D341Med (cell line): ENCODE results near the gene GTF2A1L.
"Not testable (repeated sequence)": the region's sequence is repeated elsewhere in the genome, so short reads cannot be mapped to it uniquely, and the experiment has no call there.

Experiments used
- DNase-seq: peaks from one replicate; pipeline ENCODE4 v3.0.0; 2012; ENCODE audit warnings: low spot score

GTF2A1L gene

DNA sequence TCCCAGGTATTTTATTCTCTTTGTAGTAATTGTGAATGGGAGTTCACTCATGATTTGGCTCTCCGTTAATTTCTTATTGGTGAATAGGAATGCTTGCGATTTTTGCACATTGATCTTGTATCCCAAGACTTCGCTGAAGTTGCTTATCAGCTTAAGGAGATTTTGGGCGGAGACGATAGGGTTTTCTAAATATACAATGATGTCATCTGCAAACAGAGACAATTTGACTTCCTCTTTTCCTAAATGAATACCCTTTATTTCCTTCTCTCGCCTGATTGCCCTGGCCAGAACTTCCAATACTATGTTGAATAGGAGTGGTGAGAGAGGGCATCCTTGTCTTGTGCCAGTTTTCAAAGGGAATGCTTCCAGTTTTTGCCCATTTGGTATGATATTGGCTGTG is 86.0 kb downstream of the GTF2A1L start:
- DNase-seq: not testable (repeated sequence)

DNA sequence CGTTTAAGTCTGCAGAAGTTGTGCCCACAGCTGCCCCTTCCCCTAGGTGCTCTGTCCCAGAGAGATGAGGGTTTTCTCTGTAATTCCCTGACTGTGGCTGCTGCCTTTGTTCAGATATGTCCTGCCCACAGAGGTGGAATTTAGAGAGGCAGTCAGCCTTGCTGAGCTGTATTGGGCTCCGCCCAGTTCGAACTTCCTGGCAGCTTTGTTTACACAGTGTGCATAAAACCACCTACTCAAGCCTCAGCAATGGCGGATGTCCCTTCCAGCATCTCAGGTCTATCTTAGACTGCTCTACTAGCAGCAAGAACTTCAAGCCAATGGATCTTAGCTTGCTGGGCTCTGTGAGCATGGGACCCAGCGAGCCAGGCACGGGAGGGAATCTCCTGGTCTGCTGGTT is 89.8 kb downstream of the GTF2A1L start:
- DNase-seq: no peak

DNA sequence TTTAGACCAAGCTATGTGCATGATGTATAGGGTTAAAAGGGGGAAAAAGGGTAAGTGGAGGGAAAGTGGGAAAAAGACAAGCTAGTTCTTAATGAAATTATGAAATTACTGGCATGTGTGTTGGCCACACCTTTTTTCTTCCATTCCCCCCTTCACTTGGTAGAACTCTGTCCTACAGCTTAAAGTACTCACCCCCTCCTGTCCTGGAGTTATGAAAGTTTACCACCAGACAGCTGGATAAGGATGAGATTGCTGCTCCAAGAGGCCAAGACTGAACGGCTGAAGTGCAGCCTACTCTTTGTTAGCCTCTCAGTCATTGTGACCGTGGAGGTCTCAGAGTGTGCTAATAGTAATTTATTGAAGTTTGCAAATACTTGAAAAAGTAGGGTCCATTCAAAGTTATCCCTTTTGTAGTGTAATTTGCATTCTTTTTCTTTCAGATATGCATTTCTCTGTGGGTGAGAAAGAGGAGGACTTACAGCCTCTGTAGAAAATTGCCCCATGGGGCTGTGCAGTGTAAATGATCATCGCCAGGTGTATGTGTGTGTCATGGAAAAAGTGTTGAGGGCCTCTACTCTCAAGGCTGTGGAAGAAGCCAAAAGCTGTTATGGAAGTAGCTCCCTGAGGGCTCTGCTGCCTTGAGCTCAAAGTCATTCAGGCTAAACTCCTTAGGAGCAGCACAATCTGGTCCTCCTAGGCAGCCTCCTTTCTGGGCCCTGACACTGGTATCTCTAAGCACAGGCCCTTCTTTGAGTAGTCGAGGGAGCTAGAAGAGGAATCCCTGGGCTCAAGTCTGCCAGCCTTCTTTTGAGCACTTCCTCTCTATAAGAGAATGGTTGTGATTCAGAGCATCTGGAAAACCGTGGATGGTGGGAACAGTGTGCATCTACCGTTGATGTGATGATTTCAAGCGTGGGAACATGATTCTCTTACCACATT is 91.7 kb downstream of the GTF2A1L start:
- no peak for DNase-seq

DNA sequence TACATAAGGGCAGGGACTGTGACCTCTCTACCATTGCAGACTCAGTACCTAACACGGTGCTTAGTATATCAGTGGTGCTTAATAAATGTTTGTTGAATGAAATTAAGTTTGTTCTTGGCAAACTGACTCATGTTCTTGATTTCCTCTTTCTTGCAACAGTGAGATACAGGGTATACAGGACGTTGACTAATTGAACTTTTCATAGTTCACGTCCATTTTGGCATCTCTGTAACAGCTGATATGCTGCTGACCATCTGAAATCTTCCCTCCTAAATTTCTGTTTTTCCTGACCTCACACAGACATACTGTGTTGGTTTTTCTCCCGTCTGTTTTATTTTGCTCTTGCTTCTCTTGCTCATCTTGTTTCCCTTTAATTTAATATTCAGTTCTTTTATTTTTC is 93.7 kb downstream of the GTF2A1L start:
- DNase-seq: no peak

DNA sequence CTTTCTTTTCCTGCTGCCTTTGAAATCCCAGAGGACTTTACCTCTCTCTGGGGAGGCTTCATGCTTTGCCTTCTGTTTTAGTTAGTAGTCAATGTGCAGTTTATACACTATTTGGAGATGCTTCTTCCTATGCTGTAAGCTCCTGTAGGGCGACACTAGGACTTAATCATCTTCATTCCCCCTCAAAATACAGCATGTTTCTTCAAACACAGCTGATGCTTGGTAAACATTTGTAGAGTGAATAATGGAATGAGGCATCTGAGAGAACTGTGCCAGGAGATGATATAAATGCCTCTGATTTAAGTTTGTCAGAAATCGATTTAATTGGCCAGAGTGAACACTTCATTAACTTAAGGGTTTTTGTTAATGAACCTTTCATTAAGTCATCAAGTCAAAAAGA is 94.5 kb downstream of the GTF2A1L start:
- no peak for DNase-seq

DNA sequence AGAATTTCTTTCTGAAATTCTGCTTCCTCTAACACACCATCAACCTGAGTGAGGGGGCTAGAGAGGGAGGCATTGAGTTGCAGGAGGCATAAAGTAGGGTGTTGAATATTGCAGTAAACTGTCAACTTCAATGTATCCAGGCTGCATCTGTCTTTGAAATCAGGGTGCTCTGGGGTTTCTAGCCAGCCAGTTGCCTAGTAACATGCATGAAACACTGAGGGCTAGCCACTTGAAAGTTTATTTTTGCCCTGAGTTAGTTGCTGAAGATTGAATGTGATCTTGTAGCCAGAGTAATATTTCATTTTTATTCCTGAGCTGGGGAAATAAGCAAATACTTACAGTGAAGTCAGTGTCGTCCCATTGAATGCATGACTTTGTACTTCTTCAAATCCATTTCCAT is 96.0 kb downstream of the GTF2A1L start:
- DNase-seq: no peak

DNA sequence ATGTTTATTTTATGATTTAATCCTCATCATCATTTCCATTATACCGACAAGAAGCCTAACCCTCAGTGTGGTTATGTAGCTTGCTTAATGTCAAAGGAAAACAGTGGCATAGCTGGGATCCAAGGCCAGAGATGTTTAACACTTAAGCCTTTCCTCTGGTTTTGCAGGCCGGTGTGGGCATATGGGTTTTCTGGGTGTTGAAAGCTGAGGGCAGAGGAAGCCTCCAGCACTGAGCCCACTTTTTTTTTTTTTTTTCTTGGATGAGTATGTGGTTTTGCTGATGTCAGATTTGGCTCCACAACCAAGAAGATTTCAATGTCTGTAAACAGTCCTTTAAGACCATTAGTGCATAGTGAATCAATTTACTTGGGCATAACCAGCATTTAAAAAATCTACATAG is 96.6 kb downstream of the GTF2A1L start:
- no peak for DNase-seq

DNA sequence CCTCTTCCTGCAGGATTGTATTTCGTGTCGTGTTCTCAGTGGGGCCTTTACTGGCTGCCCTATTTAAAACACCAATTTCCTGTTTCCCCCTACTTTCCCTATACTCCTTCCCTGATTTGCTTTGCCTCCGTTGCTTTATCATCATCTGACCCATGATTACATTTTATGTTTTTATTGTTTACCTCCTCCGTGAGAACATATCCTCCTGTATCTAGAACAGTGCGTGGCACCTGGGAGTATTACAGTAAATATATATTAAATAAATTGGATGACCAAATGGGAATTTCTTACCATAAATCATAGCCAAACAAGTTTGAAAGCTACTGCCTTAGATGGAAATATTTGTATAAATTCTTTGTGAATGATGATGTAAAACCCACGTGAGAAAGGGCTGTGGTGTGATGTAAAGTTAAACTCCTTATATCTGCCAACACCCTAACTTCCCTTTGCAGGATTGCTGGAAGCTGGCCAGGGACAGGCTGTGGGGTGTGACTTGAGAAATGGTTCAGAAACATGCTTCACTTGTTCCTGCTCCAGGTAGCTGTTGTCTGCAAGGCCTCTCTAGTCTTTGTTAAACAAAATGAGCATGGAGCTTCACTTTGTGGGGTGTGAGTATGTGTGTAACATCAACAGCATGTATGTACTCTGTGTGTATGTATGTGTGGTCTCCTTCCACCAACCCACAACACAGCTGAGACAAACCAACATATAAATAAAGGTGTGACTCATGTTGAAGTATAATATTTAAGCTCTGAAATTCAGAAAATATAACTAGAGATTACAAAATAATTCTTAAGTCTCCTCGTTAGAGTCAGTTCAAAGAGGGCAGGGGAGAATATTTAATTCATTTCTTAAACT is 97.6 kb downstream of the GTF2A1L start:
- DNase-seq: no peak

DNA sequence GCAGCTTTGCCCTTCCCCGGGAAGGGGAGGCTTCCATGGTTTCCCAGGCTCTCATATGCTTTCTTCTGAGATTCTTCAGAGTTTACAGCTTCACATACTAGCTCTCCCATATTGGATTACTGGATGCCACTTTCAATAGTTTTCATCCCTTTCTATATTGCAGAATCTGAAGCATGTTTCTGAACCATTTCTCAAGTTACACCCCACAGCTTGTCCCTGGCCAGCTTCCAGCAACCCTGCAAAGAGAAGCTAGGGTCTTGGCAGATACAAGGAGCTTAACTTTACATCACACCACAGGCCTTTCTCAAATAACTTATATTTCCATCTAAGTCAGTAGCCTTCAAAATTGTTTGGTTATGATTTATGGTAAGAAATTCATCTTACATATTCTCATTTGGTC is 98.3 kb downstream of the GTF2A1L start:
- DNase-seq: no peak

DNA sequence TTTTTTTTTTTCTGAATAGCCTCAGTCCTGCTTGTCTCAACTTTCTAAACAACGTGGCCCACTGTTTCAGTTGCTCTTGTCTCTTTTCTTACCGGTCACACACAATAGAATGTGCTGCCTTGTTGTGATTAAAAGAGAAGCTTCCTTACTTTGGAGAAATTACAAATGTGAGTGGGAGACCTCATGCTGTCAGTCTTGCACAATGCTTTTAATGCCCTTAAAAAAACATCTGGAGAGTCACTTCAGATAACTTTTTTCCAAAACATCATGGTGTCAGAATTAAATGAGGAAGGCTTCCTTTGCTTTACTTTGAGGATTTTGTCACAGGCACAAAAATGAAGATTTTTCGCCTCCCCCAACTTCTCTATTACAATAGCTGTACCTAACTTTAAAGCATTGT is 100.2 kb downstream of the GTF2A1L start:
- DNase-seq: no peak

DNA sequence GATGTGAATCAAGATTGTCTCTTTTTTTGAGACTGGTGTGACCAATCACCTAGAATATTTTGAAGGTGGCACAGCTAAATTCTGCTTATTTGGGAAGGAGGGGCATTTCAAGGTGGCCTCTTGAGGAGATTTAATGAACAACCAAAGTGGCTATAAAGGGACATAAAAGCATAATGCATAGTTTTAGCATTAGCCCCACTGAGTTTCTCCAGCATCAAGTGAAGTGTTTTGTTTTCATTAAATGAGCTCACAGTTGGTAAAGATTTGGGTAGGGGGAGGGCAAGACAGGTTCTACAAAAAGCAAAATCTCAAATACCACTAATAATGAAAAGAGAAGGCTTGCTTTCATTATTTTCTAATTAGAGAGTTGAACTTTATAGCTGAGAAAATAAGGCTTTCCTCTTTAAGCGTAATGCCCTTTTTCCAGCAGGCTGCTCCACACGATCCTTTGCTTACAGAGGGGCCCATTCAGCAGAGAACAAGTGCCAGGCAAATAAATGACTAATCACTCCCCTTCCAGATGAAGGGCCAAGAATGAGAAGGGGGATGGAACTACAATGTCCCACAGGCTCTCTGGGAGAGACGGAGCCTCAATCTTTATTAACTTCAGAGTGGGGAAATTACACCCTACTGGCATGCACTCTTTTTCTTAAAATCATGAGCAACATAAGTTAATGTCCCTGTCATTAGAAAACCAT is 102.0 kb downstream of the GTF2A1L start:
- no peak for DNase-seq

DNA sequence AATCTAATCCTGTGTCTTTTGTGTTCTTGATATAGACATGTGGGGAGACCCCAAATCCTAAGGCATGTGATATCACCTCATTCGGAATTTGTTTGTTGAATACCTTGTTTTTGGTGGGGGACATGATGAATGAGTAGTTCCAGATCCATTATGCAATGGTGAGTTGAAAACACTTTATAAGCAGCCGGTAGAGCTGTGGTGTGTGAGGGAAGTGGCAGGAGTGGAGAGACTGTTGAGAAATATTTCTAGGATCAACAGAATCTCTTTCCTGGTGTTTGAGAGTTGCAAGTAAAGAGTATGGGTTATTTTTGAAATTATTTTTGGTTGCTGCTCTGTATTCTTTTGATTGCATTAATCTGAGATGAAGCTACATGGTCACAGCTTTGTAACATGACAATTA is 103.5 kb downstream of the GTF2A1L start:
- no peak for DNase-seq

DNA sequence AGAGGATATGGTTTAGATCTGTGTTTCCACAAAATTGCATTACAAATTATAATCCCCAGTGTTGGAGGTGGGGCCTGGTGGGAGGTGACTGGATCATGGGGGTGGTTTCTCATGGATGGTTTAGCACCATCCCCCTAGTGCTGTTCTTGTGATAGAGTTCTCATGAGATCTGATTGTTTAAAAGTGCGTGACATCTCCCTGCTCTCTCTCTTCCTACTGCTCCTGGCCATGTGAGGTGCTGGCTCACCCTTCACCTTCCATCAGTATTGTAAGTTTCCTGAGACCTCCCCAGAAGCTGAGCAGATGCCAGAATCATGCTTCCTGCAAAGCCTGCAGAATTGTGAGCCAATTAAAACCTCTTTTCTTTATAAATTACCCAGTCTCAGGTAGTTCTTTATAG is 104.7 kb downstream of the GTF2A1L start:
- DNase-seq: no peak

DNA sequence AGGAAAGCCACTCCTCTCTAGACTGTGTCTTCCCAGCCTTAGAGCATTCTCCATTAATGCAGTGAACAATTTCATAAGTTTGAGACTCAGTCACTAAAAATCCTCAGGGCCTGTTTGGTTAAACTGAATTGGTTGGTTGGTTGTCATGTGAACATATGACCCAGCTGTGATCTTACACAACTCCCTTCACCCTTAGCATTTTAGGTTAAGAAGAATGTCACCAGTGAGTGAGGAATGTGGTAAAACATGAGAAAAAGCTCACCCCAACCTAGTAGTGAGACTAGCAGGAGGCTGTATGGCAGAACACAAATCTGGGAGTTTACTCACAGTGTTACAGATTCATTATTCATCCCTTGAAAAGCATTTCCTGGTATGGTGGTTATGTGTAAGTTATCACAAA is 105.5 kb downstream of the GTF2A1L start:
- no peak for DNase-seq

DNA sequence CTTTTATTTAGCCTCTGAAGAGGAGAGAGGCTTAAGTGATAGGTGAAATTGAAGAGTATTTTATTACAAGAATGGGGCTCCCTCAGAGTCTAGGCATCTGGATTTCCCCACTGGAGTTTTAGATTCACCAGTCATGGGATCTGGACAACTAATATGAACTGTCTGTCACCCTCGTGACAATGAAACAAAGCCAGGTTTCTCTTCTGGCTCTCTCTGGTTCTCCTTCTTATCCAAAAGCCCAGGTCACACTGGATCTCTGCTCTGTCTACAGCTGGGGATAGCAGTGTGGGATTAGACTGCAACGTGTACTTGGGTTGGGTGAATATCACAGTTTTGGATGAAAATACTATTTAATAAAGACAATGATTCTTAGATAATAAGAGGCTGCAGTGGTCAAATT is 106.6 kb downstream of the GTF2A1L start:
- DNase-seq: no peak

DNA sequence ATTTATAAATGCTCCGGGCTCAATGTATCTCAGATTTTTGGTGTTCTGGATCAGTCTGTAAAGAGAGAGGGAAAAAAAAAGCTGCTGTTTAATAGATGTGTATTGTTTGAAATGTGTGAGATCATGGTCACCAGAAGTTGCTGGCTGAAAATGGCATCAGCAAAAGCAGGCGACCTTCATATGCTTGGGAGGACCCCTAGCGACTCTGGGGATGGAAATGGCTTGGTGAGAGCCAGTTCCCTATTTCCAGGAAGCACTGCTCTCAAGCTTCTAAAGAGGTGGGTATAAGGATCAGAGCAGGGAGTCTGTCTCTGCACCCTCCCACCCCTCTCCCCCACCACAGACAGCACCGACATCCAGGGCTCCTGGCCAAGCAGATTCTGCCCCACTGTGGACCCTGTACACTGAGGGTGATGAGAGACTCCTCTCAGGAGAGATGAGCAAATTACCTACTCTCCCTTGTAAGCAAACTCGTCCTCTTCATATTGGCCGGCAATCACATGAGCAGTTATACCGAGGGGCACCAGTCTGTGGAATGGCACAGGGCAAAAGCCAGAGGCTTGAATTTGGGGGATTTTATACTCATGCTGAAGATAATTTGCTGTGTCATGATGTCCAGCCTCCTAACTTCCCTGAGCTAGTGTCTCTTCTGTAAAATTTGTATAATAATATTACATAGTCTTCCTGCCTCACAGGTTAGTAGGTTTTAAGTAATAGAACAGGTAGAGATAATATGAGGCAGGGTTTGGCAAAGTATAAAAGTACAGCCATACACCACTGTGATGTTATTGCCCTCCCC is 108.2 kb downstream of the GTF2A1L start:
- no peak for DNase-seq

DNA sequence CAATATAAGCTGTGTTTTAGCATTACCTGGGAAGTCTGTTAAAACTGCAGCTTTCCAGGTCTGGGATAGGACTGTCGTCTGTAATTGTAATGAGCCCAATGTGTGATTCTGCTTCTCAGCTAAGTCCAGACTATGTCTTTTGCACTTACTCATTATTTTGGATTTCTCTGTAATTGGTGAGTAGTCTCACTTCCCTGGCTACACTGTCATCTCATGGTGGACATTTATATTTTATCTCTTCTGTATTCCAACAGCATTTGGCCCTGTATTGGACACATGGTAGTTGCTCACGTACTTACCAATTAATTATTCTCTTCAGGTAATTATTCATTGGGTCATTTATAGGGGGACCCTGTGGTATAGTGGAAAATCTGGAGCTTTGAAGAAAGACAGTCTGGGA is 109.9 kb downstream of the GTF2A1L start:
- DNase-seq: no peak

DNA sequence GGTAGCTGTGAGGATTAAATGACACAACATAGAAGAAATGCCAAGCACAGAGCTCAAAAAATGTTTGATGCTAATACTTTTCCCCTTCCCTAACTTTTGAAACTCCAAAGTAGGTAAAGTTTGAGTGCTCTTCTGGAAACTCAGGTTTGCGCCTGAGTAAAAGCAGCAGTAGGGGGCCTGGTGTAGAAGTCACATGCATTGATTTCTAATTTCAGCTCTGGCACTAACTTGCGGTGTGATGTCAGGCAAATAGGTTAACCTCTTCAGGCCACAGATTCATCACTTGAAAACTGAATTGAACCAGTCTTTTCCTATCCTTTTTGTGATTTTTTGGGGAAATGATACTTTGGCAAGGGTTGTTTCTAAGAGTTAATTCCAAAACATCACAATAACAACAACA is 110.6 kb downstream of the GTF2A1L start:
- DNase-seq: no peak

DNA sequence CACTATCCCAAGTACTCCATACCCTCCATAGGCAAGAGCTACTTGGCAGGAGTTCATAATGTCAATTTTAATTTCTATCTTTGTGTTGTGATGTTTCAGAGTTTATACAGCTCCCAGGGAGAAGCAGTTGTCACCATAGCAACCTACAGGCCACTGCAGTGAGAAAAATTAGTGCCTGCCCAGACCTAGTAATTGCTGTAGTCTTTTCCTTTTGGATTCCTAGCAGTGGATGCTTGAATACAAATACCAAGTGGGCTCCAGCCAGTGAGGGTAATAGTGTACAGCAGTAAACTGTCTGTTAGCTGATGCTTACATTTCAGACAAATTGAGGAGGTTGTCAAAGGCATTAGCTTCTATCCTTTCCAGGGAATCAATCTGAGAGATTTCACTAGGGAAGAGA is 111.2 kb downstream of the GTF2A1L start:
- no peak for DNase-seq
